HCT116 (cell line): ENCODE data around the gene APPBP2. TPM values are rescaled to one million over a fixed set of nuclear protein-coding genes. Genes with fewer than 3 reads are reported as not detected.

Experiments
- ATAC-seq: fragments of 200-7000 bp; cut with Tn5 transposase; 2 replicates; pipeline ENCODE4 v1.9.1; 2020; ENCODE audit warnings: mild to moderate bottlenecking, moderate library complexity
- BruUV-seq: library from RNA; stranded (reverse); fragments of 400-500 nt; replicated peaks from 2 replicates; lab custom pipeline; 2021; lab: Mats Ljungman, UMichigan
- CTCF ChIA-PET: fragments of 300-600 bp; sonication (Branson Sonifier 250); formaldehyde crosslinking; loops from one replicate; lab custom pipeline; 2021; ENCODE audit warnings: antibody characterized with exemption; lab: Charles Lee
- POLR2A ChIA-PET: fragments of 300-600, 350-600 bp; sonication (Branson Sonifier 250); formaldehyde crosslinking; loops from one replicate; lab custom pipeline; 2021; ENCODE audit warnings: antibody characterized with exemption; lab: Charles Lee
- RAD21 ChIA-PET, 2 experiments: fragments of 300-600 bp; sonication (Branson Sonifier 250); formaldehyde crosslinking; loops; one replicate each; lab custom pipeline; 2023; ENCODE audit warnings: low total read pairs in 2 of 2; ENCODE audit not compliant: uncharacterized antibody in 2 of 2, unreplicated experiment in 2 of 2, low non-redundant PET in 1 of 2; lab: Charles Lee
- DNase-seq: peaks from one replicate; pipeline ENCODE4 v3.0.0-alpha.2; 2010; ENCODE audit warnings: low read depth, low spot score
- H2AFZ ChIP-seq: fragments of 200-600 bp; shearing (Covaris generic), sonication (generic); 2 replicates; pipeline ENCODE4 v1.6.1; 2017; ENCODE audit warnings: low read depth, mixed run types, mixed read lengths, antibody characterized with exemption, low read length; ENCODE audit not compliant: poor library complexity, severe bottlenecking
- H3K27ac ChIP-seq: 2 replicates; pipeline ENCODE4 v1.5.1; 2012; ENCODE audit warnings: low read depth, low read length
- H3K27me3 ChIP-seq: fragments of 200-600 bp; sonication (generic); 2 replicates; pipeline ENCODE4 v1.6.1; 2016; ENCODE audit warnings: mixed run types, low read length, mixed read lengths; ENCODE audit not compliant: insufficient read depth
- H3K36me3 ChIP-seq, 2 experiments: fragments of 200-500 bp in 1 of 2; fragments of 200-600 bp in 1 of 2; sonication (Bioruptor generic) in 1 of 2; sonication (generic) in 1 of 2; 2 replicates each; pipeline versions ENCODE4 v1.5.1 to v1.6.1; 2014 to 2016; ENCODE audit warnings: low read length in 2 of 2, inconsistent platforms in 1 of 2, mixed read lengths in 1 of 2, mixed run types in 1 of 2; ENCODE audit not compliant: insufficient read depth in 2 of 2, control insufficient read depth in 1 of 2
- H3K4me1 ChIP-seq, 2 experiments: fragments of 200-600 bp in 1 of 2; sonication (generic) in 1 of 2; 2 replicates each; pipeline versions ENCODE4 v1.5.1 to v1.6.1; 2012 to 2017; ENCODE audit warnings: low read length in 2 of 2, inconsistent platforms in 1 of 2, mild to moderate bottlenecking in 1 of 2, mixed read lengths in 1 of 2, mixed run types in 1 of 2, moderate library complexity in 1 of 2; ENCODE audit not compliant: insufficient read depth in 2 of 2, control insufficient read depth in 1 of 2
- H3K4me2 ChIP-seq: fragments of 200-600 bp; sonication (generic); 2 replicates; pipeline ENCODE4 v1.6.1; 2017; ENCODE audit warnings: mixed run types, low read length, mixed read lengths
- H3K4me3 ChIP-seq, 2 experiments: fragments of 200-600 bp in 1 of 2; sonication (generic) in 1 of 2; replicated peaks in 1 of 2; 2 replicates each; pipeline ENCODE4 v1.5.1; 2011 to 2016; ENCODE audit warnings: low read length in 2 of 2, control low read depth in 1 of 2, low read depth in 1 of 2, mild to moderate bottlenecking in 1 of 2, mixed read lengths in 1 of 2, mixed run types in 1 of 2
- H3K79me2 ChIP-seq: fragments of 200-600 bp; sonication (generic); 2 replicates; pipeline ENCODE4 v1.6.1; 2017; ENCODE audit warnings: mild to moderate bottlenecking, mixed run types, low read length, moderate library complexity, mixed read lengths; ENCODE audit not compliant: insufficient read depth
- H3K9ac ChIP-seq: fragments of 200-600 bp; sonication (generic); 2 replicates; pipeline ENCODE4 v1.6.1; 2016; ENCODE audit warnings: low read length, mixed read lengths
- H3K9me2 ChIP-seq: fragments of 200-600 bp; sonication (generic), shearing (Covaris generic); 2 replicates; pipeline ENCODE4 v1.6.1; 2017; ENCODE audit warnings: mixed run types, mild to moderate bottlenecking, moderate library complexity; ENCODE audit not compliant: insufficient read depth
- H3K9me3 ChIP-seq, 2 experiments: fragments of 200-500 bp in 1 of 2; fragments of 200-600 bp in 1 of 2; sonication (Bioruptor generic) in 1 of 2; sonication (generic) in 1 of 2; 2 replicates each; pipeline ENCODE4 v1.6.1; 2014 to 2017; ENCODE audit warnings: low read length in 2 of 2, mixed read lengths in 2 of 2, inconsistent platforms in 1 of 2, low read depth in 1 of 2, mild to moderate bottlenecking in 1 of 2, mixed run types in 1 of 2, moderate library complexity in 1 of 2; ENCODE audit not compliant: control insufficient read depth in 1 of 2, insufficient read depth in 1 of 2
- H4K20me1 ChIP-seq: fragments of 200-600 bp; sonication (generic), shearing (Covaris generic); 2 replicates; pipeline ENCODE4 v1.6.1; 2017; ENCODE audit warnings: mixed run types, mild to moderate bottlenecking, moderate library complexity; ENCODE audit not compliant: insufficient read depth
- CBX3 ChIP-seq: IDR thresholded peaks from 2 replicates; pipeline ENCODE4 v1.6.1; 2012; ENCODE audit warnings: low read depth
- CEBPB ChIP-seq: IDR thresholded peaks from 2 replicates; pipeline ENCODE4 v1.6.1; 2012; ENCODE audit warnings: low read depth
- EGR1 ChIP-seq: IDR thresholded peaks from 2 replicates; pipeline ENCODE4 v1.6.1; 2012; ENCODE audit warnings: low read depth
- ELF1 ChIP-seq: IDR thresholded peaks from 2 replicates; pipeline ENCODE4 v1.6.1; 2012; ENCODE audit warnings: low read depth, borderline replicate concordance
- EZH2 ChIP-seq: fragments of 200-600 bp; sonication (generic); IDR thresholded peaks from 2 replicates; pipeline ENCODE4 v1.6.1; 2017; ENCODE audit warnings: antibody characterized with exemption, mixed run types
- JUND ChIP-seq: IDR thresholded peaks from 2 replicates; pipeline ENCODE4 v1.6.1; 2012
- POLR2AphosphoS5 ChIP-seq: IDR thresholded peaks from 2 replicates; pipeline ENCODE4 v1.6.1; 2011; ENCODE audit warnings: mild to moderate bottlenecking, low read depth, low read length, moderate library complexity
- RAD21 ChIP-seq: IDR thresholded peaks from 2 replicates; pipeline ENCODE4 v1.6.1; 2012; ENCODE audit warnings: low read depth, mild to moderate bottlenecking
- SP1 ChIP-seq: IDR thresholded peaks from 2 replicates; pipeline ENCODE4 v1.6.1; 2012; ENCODE audit warnings: low read depth
- SRF ChIP-seq: IDR thresholded peaks from 2 replicates; pipeline ENCODE4 v1.6.1; 2012; ENCODE audit warnings: low read depth
- TCF7L2 ChIP-seq: IDR thresholded peaks from 2 replicates; pipeline ENCODE4 v1.7.0; 2011; ENCODE audit warnings: borderline replicate concordance, inconsistent platforms; ENCODE audit not compliant: insufficient read depth, insufficient read length; ENCODE audit errors: extremely low read depth
- YY1 ChIP-seq: IDR thresholded peaks from 2 replicates; pipeline ENCODE4 v1.6.1; 2011; ENCODE audit warnings: low read length, low read depth, moderate library complexity, mild to moderate bottlenecking; ENCODE audit not compliant: insufficient replicate concordance; ENCODE audit errors: extremely low read depth
- intact Hi-C: fragments of 100-400 bp; cut with micrococcal nuclease; formaldehyde crosslinking; loops from 2 replicates; pipeline ENCODE4 v1.10.0; 2022
- total RNA-seq: library from RNA; stranded (reverse); gene quantifications from one replicate; pipeline ENCODE4 v1.2.1, GENCODE V29; 2021; ENCODE audit not compliant: unreplicated experiment
- TF ChIP-seq, protein P1 (sequence below): IDR thresholded peaks from 2 replicates; pipeline ENCODE4 v1.6.1; 2012
- TF ChIP-seq, protein P2 (sequence below): IDR thresholded peaks from 2 replicates; pipeline ENCODE4 v1.6.1; 2012; ENCODE audit warnings: low read depth

The APPBP2 gene
- total RNA-seq, 1 experiment from 2014 or later = 35.8 TPM

DNA sequence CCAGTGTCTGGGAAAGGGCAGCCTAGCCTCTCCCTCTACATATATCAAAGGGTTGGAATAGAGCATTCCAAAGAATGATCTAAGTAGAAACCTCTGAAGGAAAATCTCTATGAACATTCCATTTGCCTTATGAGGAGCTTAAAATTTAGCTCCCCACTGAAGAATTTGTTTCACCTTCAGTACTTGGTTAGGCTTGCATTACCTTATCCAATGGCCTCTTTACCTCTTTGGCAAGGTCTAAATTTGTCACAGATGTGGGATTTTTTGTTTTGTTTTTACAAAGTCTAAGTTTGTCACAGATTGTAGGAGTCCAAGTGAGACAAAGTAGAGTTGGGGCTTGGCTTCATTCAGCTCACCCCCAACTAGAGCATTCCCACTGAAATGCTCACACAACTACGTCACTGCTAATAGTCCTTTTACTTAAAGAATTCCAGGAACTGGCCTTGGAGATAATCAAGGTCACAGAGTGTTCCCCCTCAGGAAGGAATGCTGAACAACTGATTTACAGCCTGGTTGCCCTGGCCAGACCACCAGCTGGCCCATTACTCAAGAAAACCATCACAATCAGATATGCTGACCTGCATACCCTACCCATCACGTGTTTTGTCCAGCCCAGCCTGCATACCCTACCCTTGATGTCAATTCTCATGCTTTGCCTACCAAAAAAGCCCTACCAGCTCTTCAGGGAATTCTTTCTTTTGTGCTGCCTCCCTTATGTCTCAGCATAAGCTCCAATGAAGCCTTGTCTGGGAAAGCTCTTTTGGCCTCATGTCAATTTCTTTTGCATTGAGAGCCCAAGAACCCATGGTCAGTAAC lies 47.4 kb upstream of the APPBP2 start:
- ATAC-seq = no peak
- no TSS peak for BruUV-seq
- intact Hi-C loops = no loop called here
- RAD21 ChIA-PET = no interaction called here
- no peak for DNase-seq
- Histone ChIP-seq H3K9me3 (no peaks in the 10 kb centered on the region), H3K36me3 (no peaks in the 10 kb centered on the region), H3K9me2 (no peaks in the 10 kb centered on the region), H3K4me1 (no peaks in the 10 kb centered on the region), H2AFZ (no peak overlapping the region), H4K20me1 (no peaks in the 10 kb centered on the region), H3K9ac (no peak overlapping the region), H3K27me3 (no peaks in the 10 kb centered on the region), H3K27ac (no peak overlapping the region), H3K4me2 (no peak overlapping the region), H3K4me3 (no peak overlapping the region), H3K79me2 (no peaks in the 10 kb centered on the region)
- POLR2A ChIA-PET = no interaction called here
- CTCF ChIA-PET = interaction anchor here (0.8 to 1.6 kb wide), 3 partner anchors 8 to 65 kb away, joined by 3 to 4 read pairs (median 3); no protein-coding TSS in a partner anchor
- no peak for TF ChIP-seq POLR2AphosphoS5
- TF ChIP-seq, protein P1, sequence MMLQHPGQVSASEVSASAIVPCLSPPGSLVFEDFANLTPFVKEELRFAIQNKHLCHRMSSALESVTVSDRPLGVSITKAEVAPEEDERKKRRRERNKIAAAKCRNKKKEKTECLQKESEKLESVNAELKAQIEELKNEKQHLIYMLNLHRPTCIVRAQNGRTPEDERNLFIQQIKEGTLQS = no peak
- no peak for TF ChIP-seq TCF7L2

- H3K79me2 ChIP-seq = no peaks in the 10 kb centered on the region
- CTCF ChIA-PET = no interaction called here
- H3K4me3 ChIP-seq = no peak overlapping the region
- H3K9ac ChIP-seq = no peak overlapping the region
- intact Hi-C loops = no loop called here
- H3K4me2 ChIP-seq = no peak overlapping the region
- RAD21 ChIA-PET = no interaction called here
- ATAC-seq (no peak), DNase-seq (no peak)
- H3K4me1 ChIP-seq = peaks cover 0 to 4% of the 10 kb centered on the region in 2 experiments; a peak in 1 of 4 replicates
- no peaks in the 10 kb centered on the region for H3K9me3 ChIP-seq
- POLR2A ChIA-PET = interaction anchor here (0.6 kb wide), 1 partner anchor 47 kb away, joined by 3 read pairs; no protein-coding TSS in a partner anchor
- H3K27ac ChIP-seq = no peak overlapping the region
- H3K9me2 ChIP-seq = no peaks in the 10 kb centered on the region
- no peaks in the 10 kb centered on the region for H3K36me3 ChIP-seq
- no peaks in the 10 kb centered on the region for H3K27me3 ChIP-seq
- no peak for TF ChIP-seq SP1
- no peak for TF ChIP-seq TCF7L2
- TF ChIP-seq JUND = no peak
- no peak for TF ChIP-seq RAD21
- TF ChIP-seq, protein P2, sequence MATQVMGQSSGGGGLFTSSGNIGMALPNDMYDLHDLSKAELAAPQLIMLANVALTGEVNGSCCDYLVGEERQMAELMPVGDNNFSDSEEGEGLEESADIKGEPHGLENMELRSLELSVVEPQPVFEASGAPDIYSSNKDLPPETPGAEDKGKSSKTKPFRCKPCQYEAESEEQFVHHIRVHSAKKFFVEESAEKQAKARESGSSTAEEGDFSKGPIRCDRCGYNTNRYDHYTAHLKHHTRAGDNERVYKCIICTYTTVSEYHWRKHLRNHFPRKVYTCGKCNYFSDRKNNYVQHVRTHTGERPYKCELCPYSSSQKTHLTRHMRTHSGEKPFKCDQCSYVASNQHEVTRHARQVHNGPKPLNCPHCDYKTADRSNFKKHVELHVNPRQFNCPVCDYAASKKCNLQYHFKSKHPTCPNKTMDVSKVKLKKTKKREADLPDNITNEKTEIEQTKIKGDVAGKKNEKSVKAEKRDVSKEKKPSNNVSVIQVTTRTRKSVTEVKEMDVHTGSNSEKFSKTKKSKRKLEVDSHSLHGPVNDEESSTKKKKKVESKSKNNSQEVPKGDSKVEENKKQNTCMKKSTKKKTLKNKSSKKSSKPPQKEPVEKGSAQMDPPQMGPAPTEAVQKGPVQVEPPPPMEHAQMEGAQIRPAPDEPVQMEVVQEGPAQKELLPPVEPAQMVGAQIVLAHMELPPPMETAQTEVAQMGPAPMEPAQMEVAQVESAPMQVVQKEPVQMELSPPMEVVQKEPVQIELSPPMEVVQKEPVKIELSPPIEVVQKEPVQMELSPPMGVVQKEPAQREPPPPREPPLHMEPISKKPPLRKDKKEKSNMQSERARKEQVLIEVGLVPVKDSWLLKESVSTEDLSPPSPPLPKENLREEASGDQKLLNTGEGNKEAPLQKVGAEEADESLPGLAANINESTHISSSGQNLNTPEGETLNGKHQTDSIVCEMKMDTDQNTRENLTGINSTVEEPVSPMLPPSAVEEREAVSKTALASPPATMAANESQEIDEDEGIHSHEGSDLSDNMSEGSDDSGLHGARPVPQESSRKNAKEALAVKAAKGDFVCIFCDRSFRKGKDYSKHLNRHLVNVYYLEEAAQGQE = no peak
- TF ChIP-seq CEBPB = no peak
- no peak for TF ChIP-seq CBX3
- TF ChIP-seq YY1 = no peak
- TF ChIP-seq EGR1 = no peak
- TF ChIP-seq ELF1 = no peak
- TF ChIP-seq SRF = no peak
- no peak for TF ChIP-seq EZH2
- TF ChIP-seq, all 23 proteins: peak for 0
- no peak overlapping the region for H2AFZ ChIP-seq
- BruUV-seq = no TSS peak
- H4K20me1 ChIP-seq = no peaks in the 10 kb centered on the region
Measured at GRCh38 chr17:60565233-60565632, 39.2 kb upstream of the APPBP2 start.
